Peyer's patch (tissue), 4 donors: ENCODE measurements around the gene ZNF785.

ENCODE experiments used
- POLR2A ChIP-seq, 2 donors: fragments of 450-650 bp; IDR thresholded peaks; one replicate each; pipeline ENCODE4 v1.5.1; 2017; ENCODE audit warnings: antibody characterized with exemption in 2 of 2, mild to moderate bottlenecking in 2 of 2, moderate library complexity in 2 of 2
- TF ChIP-seq, protein P1 (sequence below), 6 experiments: fragments of 450-650 bp in 4 of 6; fragments of 200-600 bp in 2 of 6; sonication (generic) in 1 of 6; IDR thresholded peaks; one replicate each; pipeline ENCODE4 v1.5.1; 2017 to 2019; ENCODE audit warnings: antibody characterized with exemption in 6 of 6, mild to moderate bottlenecking in 3 of 6, moderate library complexity in 1 of 6

- TF ChIP-seq, protein P1, sequence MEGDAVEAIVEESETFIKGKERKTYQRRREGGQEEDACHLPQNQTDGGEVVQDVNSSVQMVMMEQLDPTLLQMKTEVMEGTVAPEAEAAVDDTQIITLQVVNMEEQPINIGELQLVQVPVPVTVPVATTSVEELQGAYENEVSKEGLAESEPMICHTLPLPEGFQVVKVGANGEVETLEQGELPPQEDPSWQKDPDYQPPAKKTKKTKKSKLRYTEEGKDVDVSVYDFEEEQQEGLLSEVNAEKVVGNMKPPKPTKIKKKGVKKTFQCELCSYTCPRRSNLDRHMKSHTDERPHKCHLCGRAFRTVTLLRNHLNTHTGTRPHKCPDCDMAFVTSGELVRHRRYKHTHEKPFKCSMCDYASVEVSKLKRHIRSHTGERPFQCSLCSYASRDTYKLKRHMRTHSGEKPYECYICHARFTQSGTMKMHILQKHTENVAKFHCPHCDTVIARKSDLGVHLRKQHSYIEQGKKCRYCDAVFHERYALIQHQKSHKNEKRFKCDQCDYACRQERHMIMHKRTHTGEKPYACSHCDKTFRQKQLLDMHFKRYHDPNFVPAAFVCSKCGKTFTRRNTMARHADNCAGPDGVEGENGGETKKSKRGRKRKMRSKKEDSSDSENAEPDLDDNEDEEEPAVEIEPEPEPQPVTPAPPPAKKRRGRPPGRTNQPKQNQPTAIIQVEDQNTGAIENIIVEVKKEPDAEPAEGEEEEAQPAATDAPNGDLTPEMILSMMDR (IDR thresholded peaks at IDR 0.05): no peak
- no peak for TF ChIP-seq POLR2A (IDR thresholded peaks at IDR 0.05)
Measured at GRCh38 chr16:30606004-30606403, 20.5 kb upstream of the ZNF785 start.
